Activated T-helper 9 cell treated with anti-CD3 and anti-CD28 coated beads, Interleukin-2, amount 50 U/mL, for 16 hours (primary cell): Measurements from ENCODE around the gene DTX3.
A peak's percentile ranks its signal among the peaks of the same experiment; 100 is the strongest.
"Not testable (repeated sequence)": the region's sequence is repeated elsewhere in the genome, so short reads cannot be mapped to it uniquely, and the experiment has no call there.

Experiments used
- DNase-seq: peaks from one replicate; pipeline ENCODE4 v3.0.0-alpha.2; 2020; ENCODE audit warnings: low read depth

Gene DTX3

DNA sequence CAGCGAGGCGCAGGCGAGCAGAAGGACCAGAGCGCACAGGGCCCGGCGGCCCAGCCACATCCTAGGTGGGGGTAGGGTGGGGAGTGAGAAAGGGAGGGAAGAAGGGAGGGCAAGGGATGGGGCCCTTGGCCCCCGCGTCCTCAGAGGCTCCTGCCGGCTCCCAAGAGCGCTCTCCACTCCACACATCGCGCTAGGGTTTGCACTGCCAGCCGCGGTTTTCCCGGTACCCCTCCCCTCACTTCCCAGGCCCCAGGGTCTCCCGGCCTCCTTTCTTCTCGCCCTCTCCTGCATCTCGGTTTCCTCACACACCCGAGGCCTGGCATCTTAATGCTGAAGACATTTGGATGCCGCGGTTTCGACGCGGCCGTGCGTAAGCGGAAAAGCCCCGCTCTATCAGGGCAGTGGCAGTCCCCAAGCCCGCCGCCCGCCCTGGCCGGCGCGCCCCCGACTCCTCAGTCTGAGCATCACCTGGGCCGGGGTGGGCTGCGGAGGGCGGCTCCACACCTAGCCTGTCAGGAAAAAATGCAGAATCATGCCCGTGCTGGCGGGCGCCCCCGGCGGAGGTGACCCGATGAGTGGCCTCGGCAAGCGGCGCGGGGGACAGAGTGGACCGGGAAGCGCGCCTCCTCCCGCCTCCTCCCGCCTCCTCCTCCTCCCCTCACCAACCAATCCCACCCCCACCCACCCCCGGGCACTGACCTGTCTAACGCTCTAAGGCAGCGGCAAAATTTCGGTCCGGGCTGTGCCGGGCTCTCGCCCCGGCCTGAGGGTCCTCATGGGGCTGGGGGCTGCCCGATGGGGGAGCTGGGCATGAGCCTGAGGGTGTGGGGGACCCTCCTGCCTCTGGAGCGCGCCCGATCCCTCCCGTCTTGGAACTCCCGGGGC, 27.7 kb downstream of the DTX3 start:
- DNase-seq, result no peak

DNA sequence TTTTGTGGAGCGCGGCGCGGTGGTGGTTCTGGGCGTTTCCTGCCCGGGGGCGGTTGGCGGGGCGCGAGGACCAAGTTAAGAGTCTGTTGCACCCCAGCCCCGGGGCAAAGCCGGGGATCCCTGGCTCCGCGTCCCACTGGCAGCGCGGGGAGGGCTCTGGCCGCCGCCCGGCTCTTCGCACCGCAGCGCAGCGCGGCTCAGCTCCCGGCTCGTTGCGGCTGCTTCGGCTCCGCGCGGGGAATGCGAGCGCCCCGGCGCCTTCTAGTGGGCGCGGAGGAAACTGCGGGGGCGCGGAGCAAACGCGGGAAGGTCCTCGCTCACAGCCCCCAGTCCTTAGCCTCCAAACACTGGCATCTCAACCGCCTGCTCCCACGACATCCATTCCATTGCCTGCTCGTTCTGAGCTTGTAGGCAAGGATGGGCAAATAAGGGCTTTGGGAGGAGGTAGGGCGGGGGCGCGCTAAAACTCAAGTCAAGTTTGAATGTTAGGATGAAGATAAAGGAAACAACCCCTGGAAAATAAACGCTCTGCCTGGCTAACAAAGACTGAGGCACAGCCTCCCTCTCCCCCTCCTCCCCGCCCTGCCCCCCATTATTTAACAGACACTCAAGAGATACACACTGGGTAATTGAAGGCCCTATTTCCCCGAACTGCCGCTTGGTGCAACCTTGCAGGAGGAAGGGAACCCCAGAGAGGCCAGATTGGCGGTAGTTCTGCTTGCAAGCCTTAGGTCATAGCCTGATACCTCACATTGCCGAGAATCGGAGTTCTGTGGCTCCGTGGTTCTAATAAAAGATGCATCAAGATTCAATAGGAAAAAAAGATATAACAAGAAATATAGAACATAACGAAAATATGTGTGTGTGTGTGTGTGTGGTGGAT, 28.6 kb downstream of the DTX3 start, which contains the start of gene B4GALNT1:
Gene B4GALNT1 (minus strand): TSS at position 244 of the 883 bp plus-strand sequence. CDS start 1,069 bp downstream, outside the sequence.
- DNase-seq, result peak; percentile 53

DNA sequence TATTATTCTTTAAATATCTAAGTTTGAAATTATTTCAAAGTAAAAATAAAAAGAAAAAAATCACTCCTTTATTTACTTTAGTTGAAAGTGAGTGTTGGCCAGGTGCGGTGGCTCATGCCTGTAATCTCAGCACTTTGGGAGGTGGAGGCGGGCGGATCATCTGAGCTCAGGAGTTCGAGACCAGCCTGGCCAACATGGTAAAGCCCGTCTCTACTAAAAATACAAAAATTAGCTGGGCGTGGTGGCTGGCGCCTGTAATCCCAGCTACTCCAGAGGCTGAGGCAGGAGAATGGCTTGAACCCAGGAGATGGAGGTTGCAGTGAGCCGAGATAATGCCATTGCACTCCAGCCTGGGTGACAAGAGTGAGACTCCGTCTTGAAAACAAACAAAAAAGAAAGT, 32.1 kb downstream of the DTX3 start:
- DNase-seq, result not testable (repeated sequence)

DNA sequence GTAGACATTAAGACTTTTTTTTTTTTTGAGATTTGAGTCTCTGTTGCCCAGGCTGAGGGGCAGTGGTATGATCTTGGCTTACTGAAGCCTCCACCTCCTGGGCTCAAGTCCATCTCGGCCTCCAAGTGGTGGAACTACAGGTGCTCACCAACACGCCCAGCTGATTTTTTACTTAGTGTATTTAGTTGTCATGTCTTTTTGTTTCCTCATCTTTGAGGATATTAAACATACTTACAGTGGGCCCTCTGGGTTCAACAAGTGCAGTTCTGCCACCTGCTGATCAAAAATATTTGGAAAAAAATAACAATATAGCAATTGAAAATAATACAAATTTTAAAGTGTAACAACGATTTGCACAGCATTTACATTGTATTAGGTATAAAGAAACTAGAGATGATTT, 32.7 kb downstream of the DTX3 start:
- DNase-seq, result no peak

DNA sequence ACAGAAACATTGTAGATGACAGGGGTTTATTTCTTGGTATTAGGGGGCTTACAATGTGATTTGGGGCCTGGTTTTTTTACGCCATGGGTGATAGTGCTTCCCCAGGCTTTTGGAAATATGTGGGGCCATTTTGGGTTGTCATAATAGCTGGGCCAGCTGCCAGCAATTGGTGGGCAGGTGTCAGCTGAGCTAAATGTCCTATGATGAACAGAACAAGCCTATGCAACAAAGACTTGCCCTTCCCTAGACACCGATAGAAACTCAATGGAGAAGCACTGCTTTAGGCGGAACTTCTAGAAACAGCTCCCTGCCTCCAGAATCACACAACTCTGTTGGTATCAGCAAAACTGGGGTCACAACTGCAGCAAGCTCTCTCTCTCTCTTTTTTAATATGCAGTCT, 33.5 kb downstream of the DTX3 start:
- no peak for DNase-seq

DNA sequence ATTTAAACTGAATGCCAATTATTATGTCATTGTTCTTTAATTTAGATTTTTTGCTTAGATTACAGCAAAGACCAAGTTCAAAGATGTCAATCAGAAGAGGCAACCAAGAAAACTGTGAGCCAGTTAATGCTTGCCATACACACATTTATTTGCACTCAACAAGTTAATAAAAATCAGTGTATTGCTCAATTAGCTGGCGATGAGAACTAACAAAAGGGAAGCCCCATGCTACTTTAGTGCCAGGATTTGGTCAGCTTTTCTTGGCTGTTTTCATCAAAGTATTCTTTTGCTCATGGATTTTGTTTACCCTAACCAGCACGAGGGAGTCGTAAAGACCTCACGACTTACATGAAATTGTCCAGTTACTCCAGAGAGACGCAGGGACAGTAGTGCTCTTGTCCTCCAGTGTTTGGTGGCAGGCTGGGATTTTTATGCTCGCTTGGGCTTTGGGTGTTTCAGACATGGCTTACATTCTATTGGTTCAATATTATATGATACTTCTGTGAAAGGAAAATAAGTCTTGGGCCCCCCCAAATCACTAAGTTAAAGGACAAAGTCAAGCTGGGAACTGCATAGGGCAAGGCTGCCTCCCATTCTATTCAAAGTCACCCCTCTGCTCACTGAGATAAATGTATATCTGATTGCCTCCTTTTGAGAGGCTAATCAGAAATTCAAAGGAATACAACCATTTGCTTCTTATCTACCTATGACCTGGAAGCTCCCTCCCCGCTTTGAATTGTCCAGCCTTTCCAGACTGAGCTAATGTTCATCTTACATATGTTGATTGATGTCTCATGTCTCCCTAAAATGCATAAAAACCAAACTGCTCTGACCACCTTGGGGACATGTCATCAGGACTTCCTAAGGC, 35.8 kb downstream of the DTX3 start:
- no peak for DNase-seq

DNA sequence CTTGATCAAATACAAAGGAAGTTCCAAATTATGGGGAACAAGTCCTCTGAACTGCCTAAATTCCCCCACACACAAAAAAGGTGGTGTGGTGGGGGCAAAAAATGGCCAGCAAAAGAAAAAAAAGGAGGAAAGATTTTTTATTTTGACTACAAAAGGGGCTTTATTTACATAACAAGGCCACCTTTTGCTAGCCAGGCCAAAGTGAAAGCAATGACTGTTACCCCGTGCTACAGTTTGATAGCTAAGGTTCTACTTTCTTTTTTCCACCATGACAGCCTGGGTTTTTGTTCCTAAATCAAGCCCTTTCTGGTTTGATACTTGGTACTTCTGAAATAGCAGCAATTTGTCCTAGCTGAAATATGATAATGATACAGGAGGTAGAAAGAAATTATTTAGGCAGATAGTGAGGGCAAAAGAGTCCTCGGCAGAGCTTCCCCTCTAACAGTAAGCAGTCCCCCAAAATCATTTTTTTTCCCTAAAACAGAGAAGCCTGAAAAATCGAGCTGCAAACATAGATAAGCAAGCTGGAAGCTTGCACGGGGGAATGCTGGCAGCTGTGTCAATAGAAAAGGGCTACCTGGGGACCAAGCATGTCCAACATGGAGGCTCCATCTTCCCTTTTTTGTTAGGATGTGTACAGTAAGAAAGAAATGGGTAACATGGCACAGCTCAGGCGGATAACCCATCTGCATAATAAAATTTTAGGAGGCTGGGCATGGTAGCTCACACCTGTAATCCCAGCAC, 37.2 kb downstream of the DTX3 start:
- no peak for DNase-seq

DNA sequence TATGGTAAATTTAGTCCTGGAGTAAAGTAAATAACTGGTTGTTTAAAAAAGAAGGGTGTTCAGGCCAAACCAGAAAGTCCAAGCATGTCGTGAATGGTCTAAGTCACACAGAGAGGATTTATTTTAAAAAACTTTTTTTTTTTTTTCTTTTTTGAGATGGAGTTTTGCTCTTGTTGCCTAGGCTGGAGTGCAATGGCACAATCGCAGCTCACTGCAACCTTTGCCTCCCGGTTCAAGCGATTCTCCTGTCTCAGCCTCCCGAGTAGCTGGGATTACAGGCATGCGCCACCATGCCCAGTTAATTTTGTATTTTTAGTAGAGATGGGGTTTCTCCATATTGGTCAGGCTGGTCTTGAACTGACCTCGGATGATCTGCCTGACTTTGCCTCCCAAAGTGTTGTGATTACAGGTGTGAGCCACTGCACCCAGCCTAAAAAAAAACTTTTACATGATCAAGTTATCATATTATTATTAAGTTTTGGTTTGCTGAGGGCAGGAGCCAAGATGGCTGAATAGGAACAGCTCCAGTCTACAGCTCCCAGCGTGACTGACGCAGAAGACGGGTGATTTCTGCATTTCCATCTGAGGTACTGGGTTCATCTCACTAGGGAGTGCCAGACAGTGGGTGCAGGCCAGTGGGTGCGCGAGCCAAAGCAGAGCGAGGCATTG, 41.5 kb downstream of the DTX3 start:
- DNase-seq, result not testable (repeated sequence)

DNA sequence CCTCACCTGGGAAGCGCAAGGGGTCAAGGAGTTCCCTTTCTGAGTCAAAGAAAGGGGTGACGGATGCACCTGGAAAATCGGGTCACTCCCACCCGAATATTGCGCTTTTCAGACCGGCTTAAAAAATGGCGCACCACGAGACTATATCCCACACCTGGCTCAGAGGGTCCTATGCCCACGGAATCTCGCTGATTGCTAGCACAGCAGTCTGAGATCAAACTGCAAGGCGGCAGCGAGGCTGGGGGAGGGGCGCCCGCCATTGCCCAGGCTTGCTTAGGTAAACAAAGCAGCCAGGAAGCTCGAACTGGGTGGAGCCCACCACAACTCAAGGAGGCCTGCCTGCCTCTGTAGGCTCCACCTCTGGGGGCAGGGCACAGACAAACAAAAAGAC, 42.0 kb downstream of the DTX3 start:
- DNase-seq, result not testable (repeated sequence)

DNA sequence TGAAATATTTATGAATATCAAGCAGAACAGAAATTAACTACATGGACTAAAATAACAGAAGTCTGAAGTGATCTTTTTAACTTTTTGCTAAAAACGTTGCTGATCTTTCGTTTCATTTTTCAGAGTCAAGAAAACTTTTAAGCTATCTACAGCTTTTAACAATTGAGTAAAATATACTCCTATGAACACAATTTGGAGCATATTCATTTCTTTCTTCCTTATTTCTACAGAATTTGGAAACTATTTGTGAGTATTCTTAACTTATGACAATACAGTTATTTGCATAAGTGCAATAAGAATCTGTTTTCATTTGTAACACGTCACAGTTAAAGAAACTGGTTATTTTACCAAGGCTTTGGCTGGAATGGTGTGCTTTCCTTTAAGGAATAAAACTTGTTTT, 49.4 kb downstream of the DTX3 start:
- no peak for DNase-seq

DNA sequence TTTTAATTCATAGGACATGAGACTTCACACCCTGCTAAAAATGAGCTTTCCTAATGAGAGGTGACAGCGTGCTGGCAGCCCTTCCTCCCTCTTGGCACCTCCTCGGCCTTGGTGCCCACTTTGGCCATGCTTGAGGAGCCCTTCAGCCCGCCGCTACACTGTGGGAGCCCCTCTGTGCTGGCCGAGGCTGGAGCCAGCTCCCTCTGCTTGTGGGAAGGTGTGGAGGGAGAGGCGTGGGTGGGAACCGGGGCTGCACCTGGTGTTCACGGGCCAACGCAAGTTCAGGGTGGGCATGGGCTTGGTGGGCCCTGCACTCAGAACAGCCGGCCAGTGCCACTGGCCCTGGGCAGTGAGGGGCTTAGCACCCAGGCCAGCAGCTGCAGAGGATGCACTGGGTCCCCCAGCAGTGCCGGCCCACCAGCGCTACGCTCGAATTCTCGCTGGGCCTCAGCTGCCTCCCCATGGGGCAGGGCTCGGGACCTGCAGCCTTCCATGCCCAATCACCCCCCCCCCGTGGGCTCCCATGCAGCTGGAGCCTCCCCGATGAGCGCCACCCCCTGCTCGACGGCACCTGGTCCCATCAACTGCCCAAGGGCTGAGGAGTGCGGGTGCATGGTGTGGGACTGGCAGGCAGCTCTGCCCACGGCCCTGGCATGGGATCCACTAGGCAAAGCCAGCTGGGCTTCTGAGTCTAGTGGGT, 51.1 kb downstream of the DTX3 start:
- DNase-seq, result no peak

DNA sequence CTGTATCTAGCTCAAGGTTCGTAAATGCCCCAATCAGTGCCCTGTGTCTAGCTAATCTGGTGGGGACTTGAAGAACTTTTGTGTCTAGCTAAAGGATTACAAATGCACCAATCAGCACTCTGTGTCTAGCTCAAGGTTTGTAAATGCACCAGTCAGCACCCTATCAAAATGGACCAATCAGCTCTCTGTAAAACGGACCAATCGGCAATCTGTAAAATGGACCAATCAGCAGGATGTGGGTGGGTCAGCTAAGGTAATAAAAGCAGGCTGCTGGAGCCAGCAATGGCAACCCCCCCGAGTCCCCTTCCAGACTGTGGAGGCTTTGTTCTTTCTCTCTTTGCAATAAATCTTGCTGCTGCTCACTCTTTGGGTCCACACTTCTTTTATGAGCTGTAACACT, 51.8 kb downstream of the DTX3 start:
- DNase-seq, result not testable (repeated sequence)

DNA sequence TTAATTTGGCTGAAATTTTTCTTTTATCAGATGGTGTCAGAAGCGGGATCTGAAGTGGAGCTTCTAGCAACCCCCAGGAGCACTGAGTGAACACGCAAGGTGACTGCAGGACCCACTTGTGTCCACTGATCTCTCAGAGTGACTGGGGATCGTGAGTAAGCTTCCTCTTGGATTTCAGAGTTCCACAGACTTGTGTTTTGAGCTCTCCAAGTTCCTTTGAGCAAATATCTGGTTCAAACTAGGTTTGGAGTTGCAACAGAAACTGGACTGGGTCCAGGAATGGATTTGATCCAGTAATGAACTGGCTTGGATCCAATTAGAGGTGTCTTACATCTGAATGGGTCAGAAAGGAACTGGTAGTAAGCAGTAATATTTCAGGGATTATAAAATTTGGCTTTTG, 53.1 kb downstream of the DTX3 start:
- DNase-seq, result no peak

DNA sequence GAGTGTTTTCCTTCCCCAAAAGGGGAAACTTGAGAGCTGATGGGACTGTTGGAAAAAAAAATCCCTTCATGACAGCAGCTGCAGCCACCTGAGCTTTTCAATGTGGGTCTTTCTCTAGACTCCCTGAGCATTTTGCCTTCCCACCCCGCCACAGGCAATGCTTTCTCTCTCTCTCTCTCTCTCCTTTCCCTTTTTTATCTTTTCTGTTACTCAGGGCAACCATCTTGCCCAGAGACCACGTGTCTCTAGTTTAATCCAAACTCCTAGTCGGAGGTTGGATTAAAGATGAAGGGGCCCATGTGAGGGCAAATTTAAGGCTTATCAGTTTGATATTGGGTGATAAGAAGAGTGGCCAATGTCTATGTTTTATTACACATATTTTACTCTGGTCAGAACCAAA, 54.3 kb downstream of the DTX3 start:
- no peak for DNase-seq
